Esophagus mucosa (tissue), 1 donor: ENCODE measurements around the gene BTBD9. TPM values are rescaled to one million over a fixed set of nuclear protein-coding genes. Genes with fewer than 3 reads are reported as not detected.

Source experiments
- ATAC-seq: fragments of 200-7000 bp; cut with Tn5 transposase; one replicate; pipeline ENCODE4 v1.9.1; 2020
- total RNA-seq: library from RNA; stranded (reverse); gene quantifications from one replicate; pipeline ENCODE4 v1.2.4, GENCODE V29; 2023
- donor health status: DM: yes; HTN: yes; CAD: no.

Gene BTBD9
- total RNA-seq, 1 donor from 2014 or later: 13.4 TPM

DNA sequence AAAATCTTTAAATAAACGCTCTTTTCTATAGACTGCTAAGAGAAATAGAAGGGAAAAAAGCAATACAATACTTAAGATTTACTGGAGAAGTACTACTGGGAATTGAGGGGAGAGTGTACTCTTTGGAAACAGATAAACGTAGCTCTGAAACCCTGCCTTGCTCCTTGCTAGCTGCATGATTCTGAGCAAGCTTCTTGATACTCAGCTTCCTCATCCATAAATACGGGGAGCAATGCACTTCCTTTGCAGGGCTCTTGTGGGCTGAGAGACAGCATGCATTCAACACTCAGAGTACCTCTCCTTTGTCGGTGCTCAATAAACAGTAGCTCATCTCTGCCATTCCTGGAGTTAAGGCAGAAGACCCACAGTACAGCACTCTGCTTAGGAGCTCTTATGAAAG is 159.7 kb downstream of the BTBD9 start:
- ATAC-seq: no peak

DNA sequence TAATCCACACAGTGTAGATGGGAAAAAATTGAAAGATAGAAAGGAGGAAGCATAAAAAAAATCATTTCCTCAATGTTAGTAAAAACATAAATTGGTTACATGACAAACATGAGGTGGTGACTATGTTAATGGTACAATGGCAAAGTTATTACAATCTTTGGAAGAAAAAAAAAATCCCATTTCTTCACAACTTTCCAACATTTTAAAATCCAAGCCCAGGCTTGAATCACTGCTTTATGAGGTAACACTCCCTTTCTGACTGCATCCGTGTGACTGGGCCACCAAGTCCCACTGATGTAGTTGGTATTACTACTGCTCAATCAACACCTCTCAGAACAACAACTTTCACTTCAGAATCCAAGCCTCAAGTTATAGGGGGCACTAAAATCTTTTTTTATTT is 160.4 kb downstream of the BTBD9 start:
- no peak for ATAC-seq

- ATAC-seq: no peak
Observed at GRCh38 chr6:38477680-38478260, 162.0 kb downstream of the BTBD9 start.

DNA sequence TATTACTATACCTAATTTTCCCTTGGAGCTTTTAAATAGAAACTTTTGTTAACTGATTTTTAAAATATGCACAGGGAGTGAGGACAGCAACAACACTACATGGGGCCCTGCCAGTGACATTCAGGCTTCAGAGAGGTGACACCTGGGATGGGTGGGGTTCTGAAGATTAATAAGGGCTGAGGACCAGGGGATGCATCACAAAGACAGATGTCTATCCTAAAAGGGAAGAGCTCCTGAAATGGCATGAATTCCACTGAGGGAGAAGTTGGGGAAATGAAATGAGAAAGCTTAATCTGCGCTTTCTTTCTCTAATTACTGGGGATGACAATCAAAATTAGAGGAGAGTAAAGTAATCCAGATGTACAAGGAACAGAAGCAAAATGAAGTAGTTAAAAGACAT is 162.8 kb downstream of the BTBD9 start:
- ATAC-seq: no peak

- ATAC-seq: no peak
Observed at GRCh38 chr6:38476141-38476540, 163.6 kb downstream of the BTBD9 start.

GRCh38 chr6:38470548-38470947 is 169.2 kb downstream of the BTBD9 start:
- no peak for ATAC-seq

DNA sequence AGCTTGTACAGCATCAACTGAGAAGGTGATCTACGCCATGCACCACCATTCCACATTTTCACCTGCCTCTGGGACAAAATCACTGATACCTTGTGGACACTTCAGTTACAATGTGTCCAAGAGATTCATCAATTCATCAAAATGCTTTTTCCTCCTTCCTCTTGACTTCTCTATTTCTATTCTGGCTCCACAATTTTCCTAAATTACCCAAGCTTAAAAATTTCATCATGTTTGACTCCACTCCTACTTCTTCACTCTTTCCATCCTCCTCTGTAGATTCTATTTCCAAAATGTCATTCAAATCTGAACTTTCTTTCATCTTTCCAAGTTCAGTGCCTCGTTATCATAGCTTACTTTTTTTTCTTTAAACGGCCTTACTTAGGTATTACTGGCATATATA is 172.2 kb downstream of the BTBD9 start:
- ATAC-seq: no peak

GRCh38 chr6:38460186-38460585 is 179.5 kb downstream of the BTBD9 start:
- ATAC-seq: no peak

- ATAC-seq: no peak
Observed at GRCh38 chr6:38459291-38459690, 180.4 kb downstream of the BTBD9 start.

DNA sequence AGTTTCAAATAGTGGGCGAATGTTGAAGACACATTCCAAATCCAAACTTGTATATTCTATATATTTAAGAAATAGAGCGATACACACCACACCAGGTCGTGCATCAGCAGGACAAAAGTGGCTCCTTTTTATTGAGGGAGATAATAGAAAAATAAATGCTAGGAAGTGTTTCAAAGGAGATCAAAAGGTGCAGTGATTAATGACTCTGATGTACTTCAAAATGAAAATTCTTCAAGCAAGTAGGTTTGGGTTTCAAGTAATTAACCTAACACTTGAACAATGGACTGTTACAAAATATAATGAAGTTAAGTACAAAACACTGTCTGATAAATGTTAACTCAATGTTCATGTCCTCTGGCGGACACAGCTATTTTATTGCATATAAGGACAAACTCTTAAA is 185.9 kb downstream of the BTBD9 start:
- no peak for ATAC-seq

DNA sequence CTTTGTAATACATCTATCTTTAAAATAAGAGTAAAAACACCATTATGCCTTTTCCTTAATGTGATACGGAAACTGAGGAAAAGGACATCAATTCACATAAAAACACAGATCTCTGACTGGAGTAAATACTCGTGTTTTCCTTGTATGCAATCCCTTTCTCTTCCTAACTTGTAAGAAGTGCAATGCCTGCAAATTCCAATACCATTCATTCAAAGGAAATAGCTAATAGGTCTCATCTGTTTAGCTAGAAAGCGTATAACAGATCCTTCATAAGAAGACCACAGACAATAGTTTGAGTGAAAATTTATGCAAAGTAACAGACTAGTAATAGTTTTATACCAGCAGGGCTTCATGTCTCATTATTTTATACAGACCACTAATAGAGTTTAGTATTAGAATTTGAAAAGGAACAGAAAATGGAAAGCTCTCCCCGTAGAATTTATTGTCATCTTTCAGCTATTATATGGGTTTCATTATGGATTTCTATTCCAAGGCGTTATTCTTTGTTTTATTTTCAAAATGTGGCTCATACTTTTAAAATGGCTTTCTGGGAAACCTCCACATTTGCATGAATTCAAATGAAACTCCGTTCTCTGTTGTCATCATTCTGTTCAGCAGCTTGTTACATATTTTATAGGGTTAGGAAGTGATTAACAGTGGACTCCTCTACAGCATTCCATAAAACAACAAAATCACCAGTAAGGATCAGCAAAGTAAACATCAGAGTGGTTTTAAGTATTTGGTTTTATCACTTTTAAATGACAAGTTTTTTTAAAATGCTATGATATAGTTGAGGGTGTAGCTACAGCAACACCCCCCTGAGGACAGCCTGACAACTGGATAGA is 186.7 kb downstream of the BTBD9 start:
- ATAC-seq: no peak

DNA sequence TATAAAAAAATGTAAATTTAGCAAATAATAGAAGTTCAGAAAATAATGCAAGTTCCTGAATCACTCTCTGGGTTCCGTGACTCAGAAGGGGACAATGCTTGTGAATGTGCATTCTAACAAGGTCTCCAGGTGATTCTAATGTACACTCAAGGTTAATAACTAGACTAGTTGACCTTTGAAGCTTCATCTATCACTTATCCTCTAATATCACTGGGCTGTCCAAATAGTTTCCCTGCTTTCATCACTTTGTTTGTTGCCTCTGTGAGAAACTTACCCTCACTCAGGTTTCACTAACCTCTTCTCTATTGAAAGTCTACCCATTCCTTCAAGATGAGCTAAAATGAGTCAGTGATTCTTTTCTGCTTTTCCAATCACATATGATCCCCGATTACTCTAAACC is 189.0 kb downstream of the BTBD9 start:
- no peak for ATAC-seq

GRCh38 chr6:38445925-38446324 is 193.8 kb downstream of the BTBD9 start:
- no peak for ATAC-seq

GRCh38 chr6:38445336-38445735 is 194.4 kb downstream of the BTBD9 start:
- no peak for ATAC-seq

DNA sequence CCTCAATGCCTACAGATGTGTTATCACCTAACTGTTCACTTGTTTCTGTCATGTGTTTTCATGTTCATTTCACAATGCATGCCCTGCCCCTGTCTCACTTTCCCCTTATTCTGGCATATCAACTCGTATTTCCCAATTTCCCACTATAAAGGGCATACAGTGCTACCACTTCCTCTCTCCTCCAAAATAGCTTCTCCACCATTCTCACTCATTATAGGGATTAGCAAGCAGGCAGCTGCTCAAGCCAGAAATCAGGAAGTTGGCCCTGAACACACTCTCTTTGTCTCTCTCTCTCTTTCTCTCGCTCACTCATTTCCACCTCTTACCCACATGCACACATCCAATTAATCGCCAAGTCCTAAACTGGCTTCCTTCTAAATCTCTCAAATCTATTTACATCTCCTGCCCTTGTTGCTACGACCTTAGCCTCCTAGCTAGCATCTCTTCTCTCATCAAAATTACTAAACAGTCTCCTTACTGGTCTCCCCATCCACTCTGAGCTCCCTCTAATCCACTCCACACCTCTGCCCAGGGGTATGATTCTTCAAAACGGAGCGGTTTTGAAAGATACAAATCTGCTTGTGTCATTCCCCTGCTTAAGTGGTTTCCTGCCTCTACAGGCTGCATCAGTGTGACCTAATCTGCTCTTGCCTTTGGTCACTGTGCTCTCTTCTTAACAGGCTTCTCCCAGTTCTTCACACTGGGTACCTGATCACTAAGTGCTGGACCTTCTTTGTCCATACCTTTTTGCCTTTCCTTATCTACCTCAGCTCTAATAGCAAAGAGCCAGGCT is 196.2 kb downstream of the BTBD9 start:
- peak; percentile 10 for ATAC-seq

GRCh38 chr6:38438097-38438496 is 201.6 kb downstream of the BTBD9 start:
- ATAC-seq: no peak

- peak; percentile 85 for ATAC-seq
Observed at GRCh38 chr6:38436726-38437465, 202.8 kb downstream of the BTBD9 start.

GRCh38 chr6:38435330-38435729 is 204.4 kb downstream of the BTBD9 start:
- ATAC-seq: no peak

DNA sequence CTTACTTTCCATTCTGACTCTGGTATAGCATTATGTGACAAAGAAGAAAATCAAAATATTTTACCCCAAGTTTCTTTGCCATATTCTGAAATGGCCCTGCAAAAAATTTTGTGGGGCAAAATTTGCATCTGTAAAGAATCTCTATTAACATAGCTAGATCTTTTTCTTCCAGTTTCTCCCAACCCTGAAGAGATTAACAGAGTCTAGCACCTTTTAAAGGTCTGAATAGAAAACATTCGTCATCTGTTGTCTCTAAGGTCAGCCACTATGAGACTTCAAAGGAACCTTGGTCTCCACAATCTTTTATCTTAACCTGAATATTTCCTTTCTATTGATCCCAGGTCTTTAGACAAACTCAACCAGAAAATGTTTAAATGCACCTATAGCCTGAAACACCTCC is 205.7 kb downstream of the BTBD9 start:
- no peak for ATAC-seq

DNA sequence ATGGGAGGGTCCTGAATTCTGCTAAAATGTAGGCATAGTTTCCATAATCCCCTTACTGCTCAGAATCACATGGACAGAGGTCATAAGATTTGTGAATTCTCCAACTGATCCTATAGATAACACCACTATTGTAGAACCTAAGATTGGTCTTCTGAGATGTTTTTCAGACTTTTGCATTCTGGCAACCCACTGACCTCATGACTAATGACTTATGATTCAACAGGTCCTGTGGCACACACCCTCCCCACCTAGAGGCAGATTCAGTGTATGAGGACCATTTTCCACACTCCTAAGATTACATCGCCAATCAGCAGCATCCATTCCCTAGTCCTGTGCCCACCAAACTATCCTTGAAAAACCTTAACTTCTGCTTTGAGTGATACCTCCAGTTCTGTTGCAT is 207.2 kb downstream of the BTBD9 start:
- peak; percentile 50 for ATAC-seq

DNA sequence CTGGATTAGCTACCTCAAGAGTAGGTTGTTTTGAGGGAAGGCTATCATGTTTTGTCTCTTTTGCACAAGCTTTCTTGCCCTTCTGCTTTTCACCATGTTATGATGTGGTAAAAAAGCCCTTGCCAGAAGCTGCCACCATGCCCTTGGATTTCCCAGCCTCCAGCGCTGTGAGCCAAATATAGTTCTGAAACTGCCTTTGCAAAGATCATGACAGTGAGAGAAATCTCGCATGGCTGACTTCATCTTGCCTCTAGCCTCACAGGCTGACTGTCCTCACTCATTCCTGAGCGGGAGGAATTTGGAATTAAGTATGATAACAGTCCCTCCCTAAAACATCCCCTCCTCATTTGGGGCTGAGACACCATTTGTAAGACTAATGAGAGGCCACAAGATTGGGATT is 207.7 kb downstream of the BTBD9 start:
- ATAC-seq: no peak

GRCh38 chr6:38429546-38429945 is 210.2 kb downstream of the BTBD9 start:
- ATAC-seq: no peak
